Measurements from ENCODE around the gene SNX30.
A peak's percentile ranks its signal among the peaks of the same experiment; 100 is the strongest.
"Not testable (repeated sequence)": the region's sequence is repeated elsewhere in the genome, so short reads cannot be mapped to it uniquely, and the experiment has no call there.

The SNX30 gene

GRCh38 chr9:112750016-112750763 lies at the start of gene SNX30:
TSS of gene SNX30 (plus strand) at chr9:112750760. CDS start at chr9:112751002, 242 bp downstream.
- DNase-seq, result peak; percentile 26 to 78

GRCh38 chr9:112703304-112703703 lies 47.3 kb upstream of the SNX30 start:
- DNase-seq, result no peak

GRCh38 chr9:112705768-112706427 lies 44.7 kb upstream of the SNX30 start:
- no peak for DNase-seq

- DNase-seq, result no peak
Observed at GRCh38 chr9:112711050-112711689, 39.4 kb upstream of the SNX30 start.

- DNase-seq, result no peak
Observed at GRCh38 chr9:112712678-112713077, 37.9 kb upstream of the SNX30 start.

- peak; percentile 68 to 87 for DNase-seq
Observed at GRCh38 chr9:112717661-112718331, 32.8 kb upstream of the SNX30 start, which contains the start of gene INIP. TSS of gene INIP (minus strand) at chr9:112718117. CDS start at chr9:112716485, 1,632 bp downstream.

GRCh38 chr9:112719241-112719691 lies 31.3 kb upstream of the SNX30 start:
- no peak for DNase-seq

GRCh38 chr9:112719696-112720095 lies 30.9 kb upstream of the SNX30 start:
- no peak for DNase-seq

GRCh38 chr9:112720113-112720780 lies 30.3 kb upstream of the SNX30 start:
- DNase-seq, result no peak

- DNase-seq, result not testable (repeated sequence)
Observed at GRCh38 chr9:112722749-112723148, 27.8 kb upstream of the SNX30 start.

- no peak for DNase-seq
Observed at GRCh38 chr9:112725961-112726360, 24.6 kb upstream of the SNX30 start.

- no peak for DNase-seq
Observed at GRCh38 chr9:112726428-112726827, 24.1 kb upstream of the SNX30 start.

GRCh38 chr9:112728401-112728800 lies 22.2 kb upstream of the SNX30 start:
- DNase-seq, result no peak

- DNase-seq, result no peak
Observed at GRCh38 chr9:112731971-112732370, 18.6 kb upstream of the SNX30 start.

- no peak for DNase-seq
Observed at GRCh38 chr9:112734892-112735291, 15.7 kb upstream of the SNX30 start.

- no peak for DNase-seq
Observed at GRCh38 chr9:112743216-112743836, 7.2 kb upstream of the SNX30 start.

GRCh38 chr9:112744177-112744576 lies 6.4 kb upstream of the SNX30 start:
- DNase-seq, result no peak

GRCh38 chr9:112747094-112747493 lies 3.5 kb upstream of the SNX30 start:
- no peak for DNase-seq

GRCh38 chr9:112750764-112751055 lies 150 bp downstream of the SNX30 start:
- no peak for DNase-seq

- DNase-seq, result peak in 1 of 2 experiments; percentile 11
Observed at GRCh38 chr9:112751056-112751795, 666 bp downstream of the SNX30 start.

- no peak for DNase-seq
Observed at GRCh38 chr9:112752334-112753125, 2.0 kb downstream of the SNX30 start.

All from NCI-H187 (cell line).